A673 (cell line): ENCODE results near the gene PRRT1.

ENCODE experiments used
- EZH2 ChIP-seq: fragments of 200-600 bp; sonication (generic); IDR thresholded peaks from 2 replicates; pipeline ENCODE4 v1.6.1; 2017; ENCODE audit warnings: borderline replicate concordance, low read depth, mild to moderate bottlenecking, mixed read lengths, antibody characterized with exemption, low read length; ENCODE audit not compliant: poor library complexity, severe bottlenecking
- TF ChIP-seq, protein P1 (sequence below): fragments of 300-800, 200-600 bp; sonication (generic); conservative IDR thresholded peaks from 2 replicates; pipeline ENCODE4 v1.5.1; 2017; ENCODE audit warnings: low read depth, mild to moderate bottlenecking, antibody characterized with exemption, low read length, moderate library complexity, mixed read lengths

- TF ChIP-seq, protein P1, sequence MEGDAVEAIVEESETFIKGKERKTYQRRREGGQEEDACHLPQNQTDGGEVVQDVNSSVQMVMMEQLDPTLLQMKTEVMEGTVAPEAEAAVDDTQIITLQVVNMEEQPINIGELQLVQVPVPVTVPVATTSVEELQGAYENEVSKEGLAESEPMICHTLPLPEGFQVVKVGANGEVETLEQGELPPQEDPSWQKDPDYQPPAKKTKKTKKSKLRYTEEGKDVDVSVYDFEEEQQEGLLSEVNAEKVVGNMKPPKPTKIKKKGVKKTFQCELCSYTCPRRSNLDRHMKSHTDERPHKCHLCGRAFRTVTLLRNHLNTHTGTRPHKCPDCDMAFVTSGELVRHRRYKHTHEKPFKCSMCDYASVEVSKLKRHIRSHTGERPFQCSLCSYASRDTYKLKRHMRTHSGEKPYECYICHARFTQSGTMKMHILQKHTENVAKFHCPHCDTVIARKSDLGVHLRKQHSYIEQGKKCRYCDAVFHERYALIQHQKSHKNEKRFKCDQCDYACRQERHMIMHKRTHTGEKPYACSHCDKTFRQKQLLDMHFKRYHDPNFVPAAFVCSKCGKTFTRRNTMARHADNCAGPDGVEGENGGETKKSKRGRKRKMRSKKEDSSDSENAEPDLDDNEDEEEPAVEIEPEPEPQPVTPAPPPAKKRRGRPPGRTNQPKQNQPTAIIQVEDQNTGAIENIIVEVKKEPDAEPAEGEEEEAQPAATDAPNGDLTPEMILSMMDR: no peak
- no peak for TF ChIP-seq EZH2
Measured at GRCh38 chr6:32189069-32189741, 37.5 kb upstream of the PRRT1 start.
